Left lobe of liver (tissue), 2 donors: Measurements from ENCODE around the gene GNLY. TPM values are rescaled to one million over a fixed set of nuclear protein-coding genes. Genes with fewer than 3 reads are reported as not detected.
"Not testable (repeated sequence)": the region's sequence is repeated elsewhere in the genome, so short reads cannot be mapped to it uniquely, and the experiment has no call there.

ENCODE experiments used
- ATAC-seq: fragments of 200-7000 bp; cut with Tn5 transposase; one replicate; pipeline ENCODE4 v1.9.1; 2020; ENCODE audit warnings: mild to moderate bottlenecking, moderate library complexity
- DNase-seq: peaks from one replicate; pipeline ENCODE4 v3.0.0-alpha.2; 2020; ENCODE audit warnings: low spot score
- total RNA-seq: library from RNA; stranded (reverse); gene quantifications from one replicate; pipeline ENCODE4 v1.2.1, GENCODE V29; 2021
- donor health status: DM: no; HTN: no; CAD: no; lungs with moderate emphysema.
- donor health status: DM: no; HTN: yes; CAD: no.

The GNLY gene
- 0.68 TPM for total RNA-seq

DNA sequence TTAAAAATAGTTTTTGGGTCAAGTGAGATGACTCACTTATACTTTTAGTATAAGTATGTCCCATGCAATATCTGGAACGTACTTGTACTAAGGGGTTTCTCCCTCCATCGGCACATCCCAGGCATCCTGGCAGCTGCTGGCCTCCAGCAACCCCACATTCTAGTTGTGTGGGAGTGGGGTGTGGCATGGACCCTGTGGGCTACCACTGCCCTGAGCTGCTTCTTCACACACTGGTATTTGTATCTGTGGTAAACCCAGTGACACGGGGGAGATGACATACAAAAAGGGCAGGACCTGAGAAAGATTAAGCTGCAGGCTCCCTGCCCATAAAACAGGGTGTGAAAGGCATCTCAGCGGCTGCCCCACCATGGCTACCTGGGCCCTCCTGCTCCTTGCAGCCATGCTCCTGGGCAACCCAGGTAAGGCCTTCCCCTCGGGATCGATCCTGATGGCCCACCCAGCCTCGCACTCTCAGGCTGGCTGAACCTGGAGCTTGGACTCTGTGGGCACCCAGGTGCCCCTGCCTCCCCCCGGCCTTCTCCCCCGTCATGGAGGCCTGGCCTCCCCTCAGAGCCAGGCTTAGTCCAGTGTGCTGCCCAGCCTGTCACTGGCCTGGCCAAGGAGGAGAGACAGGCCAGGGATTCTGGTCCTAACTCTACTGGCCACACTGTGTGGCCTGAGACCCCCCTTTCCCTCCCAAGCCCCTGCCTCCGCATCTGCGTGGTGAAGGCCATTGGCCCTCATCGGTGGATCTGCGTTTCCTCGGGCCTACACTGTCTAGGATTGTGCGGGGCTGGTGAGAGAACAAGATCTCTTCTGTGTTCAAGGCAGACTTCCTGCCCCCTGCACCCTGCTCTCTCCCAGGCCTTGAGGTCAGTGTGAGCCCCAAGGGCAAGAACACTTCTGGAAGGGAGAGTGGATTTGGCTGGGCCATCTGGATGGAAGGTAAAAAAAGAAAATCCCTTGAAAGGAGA lies at the start of gene GNLY:
GNLY (plus strand) TSS at position 307 of the 974 bp plus-strand sequence; CDS start at position 368, 61 bp downstream.
- ATAC-seq = no peak
- no peak for DNase-seq

GRCh38 chr2:85644909-85645308 lies 49.2 kb upstream of the GNLY start:
- DNase-seq (no peak), ATAC-seq (no peak)

GRCh38 chr2:85646166-85646565 lies 48.0 kb upstream of the GNLY start:
- ATAC-seq = no peak
- DNase-seq = no peak

DNA sequence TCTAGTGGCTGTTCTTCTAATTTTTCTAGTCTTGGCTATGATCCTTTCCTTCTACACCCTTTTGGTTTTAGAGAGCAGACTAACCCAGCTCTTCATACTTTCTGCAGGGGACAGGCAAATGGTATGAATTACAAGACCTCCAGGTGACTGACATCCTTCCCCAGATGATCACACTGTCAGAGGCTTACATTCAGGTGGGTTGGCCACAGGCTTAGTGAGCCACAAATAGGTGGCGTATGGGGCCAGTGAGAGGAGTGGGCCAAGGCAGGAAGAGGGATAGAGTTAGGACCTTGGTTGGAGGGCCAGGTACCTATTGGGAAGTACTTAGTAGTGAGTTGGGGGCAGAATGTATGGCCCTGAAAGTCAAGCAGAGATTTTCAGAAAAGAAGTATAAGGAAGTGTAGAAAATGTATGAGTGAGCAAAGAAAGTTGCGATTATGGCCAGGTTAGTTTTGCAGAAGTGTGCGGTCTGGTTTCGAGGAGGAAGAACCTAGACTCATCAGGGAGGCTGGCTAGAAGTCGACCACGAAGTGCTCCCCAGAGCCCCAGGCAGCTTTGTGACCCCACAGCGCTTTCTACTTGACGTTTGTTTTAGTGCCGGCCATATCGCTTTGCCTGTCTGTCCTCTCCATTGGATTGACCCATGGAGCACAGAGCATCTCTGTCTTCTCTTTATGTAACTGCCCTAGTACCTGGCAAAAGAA lies 46.2 kb upstream of the GNLY start:
- DNase-seq (no peak), ATAC-seq (no peak)

- ATAC-seq (peak; percentile 51), DNase-seq (no peak)
Observed at GRCh38 chr2:85648619-85649018, 45.5 kb upstream of the GNLY start.

GRCh38 chr2:85649201-85650190 lies 44.7 kb upstream of the GNLY start:
- ATAC-seq (no peak), DNase-seq (no peak)

- ATAC-seq (no peak), DNase-seq (no peak)
Observed at GRCh38 chr2:85650456-85650855, 43.7 kb upstream of the GNLY start.

- DNase-seq = no peak
- peak; percentile 43 for ATAC-seq
Observed at GRCh38 chr2:85651097-85651496, 43.1 kb upstream of the GNLY start.

GRCh38 chr2:85652056-85652455 lies 42.1 kb upstream of the GNLY start:
- DNase-seq (no peak), ATAC-seq (no peak)

DNA sequence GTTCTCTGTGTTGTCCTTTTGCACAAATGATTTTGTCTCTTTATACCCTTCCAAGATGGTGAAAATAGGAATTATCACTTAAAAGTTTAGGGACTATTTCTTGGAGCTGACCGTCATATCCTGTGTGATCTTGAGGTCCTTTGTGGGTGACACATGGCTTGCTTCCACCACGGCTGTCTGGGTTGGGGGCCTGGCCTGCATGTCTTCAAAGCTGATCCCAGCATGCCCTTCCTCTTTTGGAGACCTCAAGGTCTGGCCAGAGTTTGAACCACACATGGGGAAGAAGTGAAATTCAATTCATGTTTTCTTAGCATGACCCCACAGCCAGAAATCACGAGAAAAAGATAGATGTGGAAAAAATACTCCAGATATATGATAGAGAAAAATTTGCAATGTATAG lies 40.2 kb upstream of the GNLY start:
- no peak for DNase-seq
- no peak for ATAC-seq

DNA sequence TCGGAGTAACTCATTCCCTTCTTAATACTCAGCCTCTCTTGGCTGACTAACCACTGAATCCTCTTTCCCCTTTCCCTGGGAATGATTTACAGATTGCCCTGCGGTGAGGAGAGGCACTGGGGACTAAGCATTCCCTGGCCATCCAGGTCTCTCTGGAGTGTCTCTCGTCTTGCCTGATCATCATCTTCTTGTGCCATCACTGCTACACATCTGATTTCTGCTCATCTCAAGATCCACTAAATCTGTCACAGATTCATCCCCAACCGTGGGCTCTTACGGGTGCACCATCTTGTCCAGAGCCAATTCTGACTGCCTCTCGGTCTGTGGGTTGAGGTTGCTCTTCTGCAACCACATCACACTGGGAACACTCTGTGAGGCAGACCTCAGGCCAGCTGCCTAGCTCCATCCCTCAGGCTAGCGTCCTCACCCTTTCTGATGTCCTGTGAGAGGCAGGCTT lies 38.2 kb upstream of the GNLY start:
- DNase-seq = no peak
- ATAC-seq = no peak

DNA sequence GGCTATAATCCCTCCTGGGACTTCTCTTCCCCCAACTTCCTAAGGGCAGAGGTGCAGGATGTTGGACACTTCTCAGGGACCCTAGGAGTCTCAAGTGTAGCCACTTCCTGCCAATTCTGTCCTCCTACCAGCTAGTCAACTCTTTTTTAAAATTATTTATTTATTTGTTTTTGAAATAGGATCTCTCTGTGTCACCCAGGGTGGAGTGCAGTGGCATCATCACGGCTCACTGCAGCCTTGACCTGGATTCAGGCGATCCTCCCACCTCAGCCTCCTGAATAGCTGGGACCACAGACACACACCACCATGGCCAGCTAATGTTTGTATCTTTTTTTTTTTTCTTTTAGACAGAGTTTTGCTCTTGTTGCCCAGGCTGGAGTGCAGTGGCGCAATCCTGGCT lies 37.7 kb upstream of the GNLY start:
- DNase-seq (no peak), ATAC-seq (no peak)

- not testable (repeated sequence) for DNase-seq, ATAC-seq
Observed at GRCh38 chr2:85657399-85657798, 36.8 kb upstream of the GNLY start.

- no peak for ATAC-seq
- no peak for DNase-seq
Observed at GRCh38 chr2:85659324-85659981, 34.7 kb upstream of the GNLY start.

GRCh38 chr2:85660301-85660700 lies 33.9 kb upstream of the GNLY start:
- not testable (repeated sequence) for ATAC-seq, DNase-seq

DNA sequence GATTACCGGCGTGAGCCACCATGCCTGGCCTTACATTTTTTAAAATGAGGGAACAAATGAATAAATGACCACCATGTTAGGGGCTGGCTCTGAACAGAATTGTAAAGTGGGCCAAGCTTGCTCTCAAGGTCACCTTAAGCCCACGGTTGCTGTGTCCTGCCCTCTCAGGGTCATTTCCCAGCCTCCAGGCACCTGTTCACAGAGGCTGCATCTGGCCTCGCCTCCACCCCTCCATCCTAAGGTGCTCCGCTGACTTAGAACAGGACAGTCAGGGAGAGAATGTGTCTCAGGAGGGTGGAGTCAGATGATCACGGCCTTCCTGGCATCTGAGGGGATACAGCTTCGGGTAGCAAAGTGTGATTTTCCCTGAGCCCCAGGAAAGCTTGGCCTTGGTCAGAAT lies 33.4 kb upstream of the GNLY start:
- ATAC-seq (no peak), DNase-seq (no peak)

- DNase-seq = no peak
- no peak for ATAC-seq
Observed at GRCh38 chr2:85661139-85661858, 32.9 kb upstream of the GNLY start.

DNA sequence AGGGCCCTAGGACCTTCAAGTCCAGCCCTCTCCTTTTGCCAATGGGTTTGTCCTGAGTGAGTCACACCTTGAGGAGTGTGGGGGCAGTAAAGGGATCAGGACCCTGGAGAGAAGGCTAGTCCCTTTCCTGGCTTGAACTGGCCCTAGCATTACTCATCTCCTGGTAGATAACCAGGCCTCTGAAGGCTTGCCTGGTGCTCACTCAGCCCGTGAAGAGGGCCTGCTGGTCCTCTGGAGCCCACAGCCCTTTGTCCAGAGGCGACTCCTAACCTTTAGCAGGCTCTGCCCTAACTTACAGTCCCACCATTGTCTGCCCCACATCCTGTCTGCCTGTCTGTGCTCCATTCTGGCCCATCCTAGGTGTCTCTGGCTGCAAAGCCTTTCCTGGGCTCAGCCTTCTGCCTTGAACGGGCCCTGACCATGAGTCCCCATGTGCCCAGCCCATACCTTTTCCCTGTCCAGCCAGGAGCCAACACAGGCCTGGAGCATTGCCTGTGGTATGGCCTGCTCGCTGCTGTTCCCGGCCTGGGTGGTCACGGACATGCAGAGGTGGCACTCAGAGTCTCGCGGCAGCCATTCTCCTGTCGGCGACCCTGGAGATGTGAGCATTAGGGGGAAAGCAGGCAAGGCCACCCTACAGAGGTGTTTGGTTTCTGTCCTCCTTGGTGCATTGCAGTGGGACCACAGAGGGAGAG lies 31.1 kb upstream of the GNLY start:
- no peak for ATAC-seq
- DNase-seq = no peak
